NCI-H2029 (cell line): ENCODE measurements around the gene GFER.
"Not testable (repeated sequence)": the region's sequence is repeated elsewhere in the genome, so short reads cannot be mapped to it uniquely, and the experiment has no call there.

ENCODE experiments used
- DNase-seq: peaks from one replicate; lab custom pipeline; 2025; lab: John Stamatoyannopoulos, UW

GFER gene

DNA sequence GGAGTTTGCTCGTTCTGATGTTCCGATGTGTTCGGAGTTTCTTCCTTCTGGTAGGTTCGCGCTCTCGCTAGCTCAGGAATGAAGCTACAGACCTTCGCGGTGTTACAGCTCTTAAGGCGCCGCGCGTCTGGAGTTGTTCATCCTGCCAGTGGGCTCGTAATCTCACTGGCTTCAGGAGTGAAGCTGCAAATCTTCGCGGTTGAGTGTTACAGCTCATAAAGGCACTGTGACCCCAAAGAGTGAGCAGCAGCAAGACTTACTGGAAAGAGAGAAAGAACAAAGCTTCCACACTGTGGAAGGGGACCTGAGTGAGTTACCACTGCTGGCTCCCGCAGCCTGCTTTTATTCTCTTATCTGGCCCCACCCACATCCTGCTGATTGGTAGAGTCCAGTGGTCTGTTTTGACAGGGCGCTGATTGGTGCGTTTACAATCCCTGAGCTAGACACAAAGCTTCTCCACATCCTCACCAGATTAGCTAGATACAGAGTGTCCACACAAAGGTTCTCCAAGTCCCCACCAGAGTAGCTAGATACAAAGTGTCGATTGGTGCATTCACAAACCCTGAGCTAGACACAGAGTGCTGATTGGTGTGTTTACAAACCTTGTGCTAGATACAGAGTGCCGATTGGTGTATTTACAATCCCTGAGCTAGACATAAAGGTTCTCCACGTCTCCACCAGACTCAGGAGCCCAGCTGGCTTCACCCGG lies 26.4 kb upstream of the GFER start:
- not testable (repeated sequence) for DNase-seq

DNA sequence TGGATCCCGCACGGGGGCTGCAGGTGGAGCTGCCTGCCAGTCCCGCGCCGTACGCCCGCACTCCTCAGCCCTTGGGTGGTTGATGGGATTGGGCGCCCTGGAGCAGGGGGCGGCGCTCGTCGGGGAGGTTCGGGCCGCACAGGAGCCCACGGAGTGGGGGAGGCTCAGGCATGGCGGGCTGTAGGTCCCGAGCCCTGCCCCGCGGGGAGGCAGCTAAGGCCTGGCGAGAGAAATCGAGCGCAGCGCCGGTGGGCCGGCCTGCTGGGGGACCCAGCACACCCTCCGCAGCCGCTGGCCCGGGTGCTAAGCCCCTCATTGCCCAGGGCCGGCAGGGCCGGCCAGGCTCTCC lies 25.9 kb upstream of the GFER start:
- not testable (repeated sequence) for DNase-seq

DNA sequence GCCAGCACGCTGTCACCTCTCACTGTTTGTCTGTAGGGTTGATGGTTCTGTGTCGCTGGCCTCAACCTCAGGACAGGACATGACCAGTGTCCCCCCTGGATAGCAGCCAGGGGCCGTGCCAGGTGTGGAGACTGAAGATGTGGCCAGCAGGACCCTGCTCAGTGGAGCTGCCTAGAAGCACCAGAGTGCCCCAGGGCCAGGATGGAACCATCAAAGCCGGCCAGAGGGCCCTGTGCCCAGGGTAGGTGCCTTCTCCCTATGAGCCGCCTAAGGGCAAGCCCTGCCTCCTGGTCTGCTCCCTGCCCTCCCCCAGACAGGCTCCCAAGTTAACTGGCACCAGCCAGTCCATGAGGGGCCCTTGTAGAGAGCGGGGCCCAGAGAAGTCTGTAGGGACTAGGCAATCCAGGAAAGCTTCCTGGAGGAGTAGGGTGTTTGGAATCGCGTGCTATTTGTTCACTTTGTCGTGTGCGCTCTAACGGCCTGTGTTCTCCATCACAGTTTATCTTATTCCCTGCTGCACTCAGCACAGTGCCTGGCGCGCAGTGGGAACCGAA lies 25.2 kb upstream of the GFER start:
- no peak for DNase-seq

DNA sequence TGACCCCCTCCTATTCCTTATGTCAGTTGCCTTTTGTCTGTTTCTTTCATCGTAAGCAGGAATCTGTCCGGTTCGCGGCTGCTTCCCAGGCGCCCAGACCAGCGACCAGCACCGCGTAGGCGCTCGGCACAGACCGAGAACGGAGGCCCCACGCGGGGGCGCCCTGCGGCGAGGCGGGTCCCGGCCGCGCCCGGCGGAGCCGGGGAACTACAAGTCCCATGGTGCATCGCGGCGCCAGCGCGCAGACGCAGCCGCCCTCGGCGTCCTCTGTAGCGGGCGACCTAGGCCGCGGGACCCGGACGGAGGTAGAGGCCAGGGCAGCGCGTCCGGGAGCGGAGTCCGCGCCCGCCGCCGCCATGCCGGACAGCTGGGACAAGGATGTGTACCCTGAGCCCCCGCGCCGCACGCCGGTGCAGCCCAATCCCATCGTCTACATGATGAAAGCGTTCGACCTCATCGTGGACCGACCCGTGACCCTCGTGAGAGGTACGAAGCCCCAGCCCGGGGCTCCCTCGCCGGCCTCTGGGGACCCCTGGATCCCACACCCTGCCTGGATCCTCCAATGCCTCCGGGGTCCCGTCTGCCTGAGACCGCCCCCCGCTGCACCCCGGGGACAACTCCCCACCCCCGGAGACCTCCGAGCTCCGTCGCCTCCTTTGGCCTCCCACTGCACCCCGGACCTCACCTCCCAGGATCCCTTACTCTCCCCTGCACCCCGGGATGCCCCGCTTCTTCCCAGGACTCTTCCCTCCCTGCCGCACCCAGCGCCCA lies 24.5 kb upstream of the GFER start, which contains the start of gene NDUFB10:
NDUFB10 (plus strand) TSS at position 270 of the 771 bp plus-strand sequence; CDS start at position 357, 87 bp downstream.
- peak; percentile 79 for DNase-seq

- no peak for DNase-seq
Observed at GRCh38 chr16:1960665-1961630, 23.0 kb upstream of the GFER start.

DNA sequence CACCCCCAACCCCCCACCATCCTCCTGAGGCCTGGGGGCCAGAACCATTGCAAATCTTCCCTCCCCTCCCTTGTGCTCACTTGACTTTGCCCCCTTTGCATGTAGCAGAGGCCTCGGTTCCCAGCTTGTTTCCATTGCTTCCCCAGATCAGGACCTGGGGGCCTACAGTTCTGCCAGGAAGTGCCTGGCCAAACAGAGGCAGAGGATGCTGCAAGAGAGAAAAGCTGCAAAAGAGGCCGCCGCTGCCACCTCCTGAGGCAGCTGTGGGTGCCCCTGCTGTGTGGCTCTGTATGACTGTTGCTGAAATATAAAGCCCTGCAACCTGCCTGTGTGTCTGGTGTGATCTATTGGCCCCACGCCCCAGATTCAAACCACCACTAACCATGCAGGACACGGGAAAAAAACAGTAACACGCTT lies 22.3 kb upstream of the GFER start:
- no peak for DNase-seq

DNA sequence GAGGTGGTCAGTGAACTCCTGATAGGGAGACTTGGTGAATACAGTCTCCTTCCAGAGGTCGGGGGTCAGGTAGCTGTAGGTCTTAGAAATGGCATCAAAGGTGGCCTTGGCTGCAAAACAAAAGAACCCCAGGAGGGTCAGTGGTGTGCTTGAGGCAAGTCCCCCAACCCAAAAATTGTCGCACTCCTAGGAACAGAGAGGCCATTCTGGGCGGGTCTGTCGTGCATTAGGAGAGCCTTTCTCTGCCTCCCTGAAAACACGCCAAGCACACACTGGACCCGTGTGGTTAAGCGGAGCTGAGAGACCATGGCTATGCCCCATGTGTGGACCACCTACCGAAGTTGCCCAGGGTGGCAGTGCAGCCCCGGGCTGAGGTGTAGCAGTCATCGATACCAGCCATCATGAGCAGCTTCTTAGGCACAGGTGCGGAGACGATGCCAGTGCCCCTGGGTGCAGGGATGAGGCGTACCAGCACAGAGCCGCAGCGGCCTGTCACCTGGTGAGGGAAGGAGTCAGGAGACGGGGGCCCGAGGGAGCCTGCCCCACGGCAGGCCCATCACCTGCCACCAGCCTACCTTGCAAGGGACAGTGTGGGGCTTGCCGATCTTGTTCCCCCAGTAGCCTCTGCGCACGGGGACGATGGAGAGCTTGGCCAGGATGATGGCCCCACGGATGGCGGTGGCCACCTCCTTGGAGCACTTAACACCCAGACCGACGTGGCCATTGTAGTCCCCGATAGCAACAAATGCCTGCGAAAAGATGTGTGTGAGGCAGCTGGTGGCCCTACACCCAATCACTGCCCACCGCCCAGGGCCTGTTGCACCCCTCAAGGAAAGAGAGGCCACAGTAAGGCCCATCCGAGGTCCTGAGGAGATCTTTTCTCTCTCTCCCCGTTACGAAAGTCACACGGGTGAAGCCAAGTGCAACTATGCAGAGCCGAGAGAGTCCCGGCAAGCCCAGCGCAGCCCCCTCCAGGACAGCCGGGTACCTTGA lies 21.5 kb upstream of the GFER start:
- DNase-seq, result not testable (repeated sequence)

DNA sequence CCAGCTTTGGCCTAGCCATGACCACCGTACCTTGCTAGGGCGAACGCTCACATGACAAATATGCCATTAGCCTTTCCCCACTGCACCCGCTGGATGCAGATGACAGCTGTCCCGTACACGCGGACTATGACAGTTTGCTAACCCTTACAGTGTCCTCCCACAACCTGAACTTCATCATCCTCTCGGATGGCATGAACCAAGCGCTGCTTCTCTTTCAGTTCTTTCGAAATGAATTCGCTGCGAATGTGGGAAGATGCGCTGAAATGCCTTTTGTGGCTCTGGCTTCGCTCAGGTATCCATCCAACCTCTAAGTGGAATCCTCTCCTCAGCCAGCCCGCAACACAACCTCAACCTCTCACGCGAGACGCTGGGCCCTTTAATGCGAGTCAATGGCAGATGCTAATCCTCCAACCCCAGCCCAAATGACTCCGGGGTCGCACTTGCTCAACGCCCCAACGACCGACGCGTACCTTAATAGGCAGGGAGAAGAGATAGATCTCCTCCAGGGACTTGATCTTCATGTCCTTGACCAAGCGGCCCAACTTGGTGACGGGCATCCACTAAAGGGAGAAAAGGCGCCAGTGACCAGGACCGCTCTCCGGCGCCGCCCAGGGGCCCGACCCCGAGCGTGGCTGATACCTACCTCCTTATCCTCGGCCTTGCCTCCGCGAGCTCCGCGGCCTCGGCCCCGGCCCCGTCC lies 20.0 kb upstream of the GFER start:
- no peak for DNase-seq

- peak; percentile 97 for DNase-seq
Observed at GRCh38 chr16:1964506-1965395, 19.2 kb upstream of the GFER start, which contains the start of gene RPS2. TSS of gene RPS2 (minus strand) at chr16:1964826. CDS start at chr16:1964625, 201 bp downstream.

- no peak for DNase-seq
Observed at GRCh38 chr16:1965396-1966001, 18.5 kb upstream of the GFER start.

GRCh38 chr16:1966460-1966859 lies 17.5 kb upstream of the GFER start, which contains the start of gene RNF151:
TSS of gene RNF151 (plus strand) at chr16:1966856. CDS start at chr16:1966882, 26 bp downstream.
- DNase-seq, result no peak

DNA sequence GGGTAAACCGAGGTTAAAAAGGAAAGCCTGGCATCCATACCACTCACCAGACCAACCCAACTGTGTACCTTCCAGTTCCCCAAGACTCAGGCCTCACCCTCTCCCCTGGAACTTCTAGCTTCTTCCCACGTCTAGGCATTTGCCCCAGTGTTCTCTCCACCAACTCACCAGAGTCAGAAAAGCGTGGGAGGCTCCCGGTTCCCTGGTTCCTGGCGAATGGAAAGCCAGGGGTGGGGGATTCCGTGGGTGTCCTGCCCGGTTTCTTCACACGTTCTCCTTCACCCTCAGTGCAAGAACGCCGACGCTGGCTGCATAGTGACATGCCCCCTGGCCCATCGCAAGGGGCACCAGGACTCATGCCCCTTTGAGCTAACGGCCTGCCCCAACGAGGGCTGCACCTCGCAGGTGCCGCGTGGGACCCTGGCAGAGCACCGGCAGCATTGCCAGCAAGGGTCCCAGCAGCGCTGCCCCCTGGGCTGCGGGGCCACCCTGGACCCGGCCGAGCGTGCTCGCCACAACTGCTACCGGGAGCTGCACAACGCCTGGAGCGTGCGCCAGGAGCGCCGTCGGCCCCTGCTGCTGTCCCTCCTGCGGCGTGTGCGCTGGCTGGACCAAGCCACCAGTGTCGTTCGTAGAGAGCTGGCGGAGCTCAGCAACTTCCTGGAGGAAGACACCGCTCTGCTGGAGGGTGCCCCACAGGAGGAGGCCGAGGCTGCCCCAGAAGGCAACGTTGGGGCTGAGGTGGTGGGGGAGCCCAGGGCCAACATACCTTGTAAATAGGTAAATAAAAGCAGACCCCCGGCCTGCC lies 15.6 kb upstream of the GFER start:
- DNase-seq, result no peak

DNA sequence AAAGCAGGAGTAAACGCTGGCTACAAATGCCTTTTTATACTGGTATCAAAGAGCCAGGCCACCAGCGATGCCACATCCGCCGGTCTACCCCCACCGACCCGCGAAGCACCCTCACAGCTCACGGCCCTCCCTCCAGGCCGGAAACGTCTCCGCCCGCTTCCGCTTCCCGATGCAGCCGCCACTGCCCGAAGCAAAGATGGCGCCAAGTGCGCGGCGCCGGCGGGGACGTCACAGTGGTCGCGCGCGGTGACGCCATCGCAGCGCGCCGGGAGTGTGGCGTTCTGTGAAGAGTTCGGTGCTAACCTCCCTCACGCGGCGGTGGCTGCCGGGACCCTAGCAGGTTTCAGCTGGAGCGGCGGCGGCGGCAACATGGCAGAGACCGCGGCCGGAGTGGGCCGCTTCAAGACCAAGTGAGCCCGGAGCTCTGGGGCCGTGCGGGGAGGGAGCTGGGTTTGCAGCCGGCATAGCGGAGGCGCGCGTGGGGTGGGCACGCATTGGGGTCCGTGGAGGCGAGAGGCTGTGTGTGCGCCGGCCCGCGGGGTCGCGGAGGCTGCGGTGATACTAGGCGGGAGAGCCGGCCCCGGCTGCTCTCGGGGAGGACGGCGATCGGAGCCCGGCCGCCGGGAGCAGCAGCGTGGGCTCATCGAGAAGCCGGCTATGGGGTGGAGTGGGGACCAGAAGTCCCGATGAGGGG lies 12.1 kb upstream of the GFER start, which contains the start of gene TBL3:
TBL3 (plus strand) TSS at position 258 of the 694 bp plus-strand sequence; CDS start at position 370, 112 bp downstream.
- peak; percentile 92 for DNase-seq

GRCh38 chr16:1972490-1972877 lies 11.5 kb upstream of the GFER start:
- no peak for DNase-seq

DNA sequence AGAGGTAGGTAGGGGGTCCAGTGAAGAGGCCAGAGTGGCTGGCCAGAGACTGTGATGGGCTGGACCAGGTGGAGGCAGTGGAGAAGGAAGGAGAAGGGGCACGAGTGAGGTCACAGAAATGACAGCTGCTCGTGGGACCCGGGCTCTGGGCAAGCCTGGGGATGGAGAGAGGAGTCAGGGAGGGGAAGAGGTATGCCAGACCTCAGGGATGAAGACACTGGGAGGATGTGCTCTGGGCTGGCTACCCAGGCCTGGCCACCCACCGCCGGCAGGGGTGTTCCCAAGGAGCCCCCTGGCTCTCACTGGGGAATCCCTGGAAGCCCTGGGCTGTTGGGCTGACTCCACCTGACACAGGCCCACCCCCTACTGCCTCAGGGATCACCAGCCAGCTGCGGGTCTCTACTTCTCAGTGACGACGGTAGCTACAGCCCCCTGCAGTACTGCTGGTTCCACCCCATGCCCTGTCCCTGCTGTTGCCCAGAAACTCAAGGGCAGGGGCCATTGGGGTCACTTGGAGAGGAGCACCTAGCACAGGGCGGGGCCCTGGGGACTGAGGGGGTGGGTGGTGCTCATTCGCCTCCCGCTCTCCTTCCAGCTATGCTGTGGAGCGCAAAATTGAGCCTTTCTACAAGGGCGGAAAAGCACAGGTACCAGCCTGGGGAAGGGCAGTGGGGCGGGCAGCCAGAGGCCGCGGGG lies 10.4 kb upstream of the GFER start:
- no peak for DNase-seq
